GM18511 (cell line): ENCODE measurements around the gene ENPP7.
"Not testable (repeated sequence)": the region's sequence is repeated elsewhere in the genome, so short reads cannot be mapped to it uniquely, and the experiment has no call there.

Source experiments
- ATAC-seq: cut with Tn5 transposase; IDR thresholded peaks from one replicate; pipeline ENCODE4 v1.9.1; 2021; ENCODE audit warnings: mild to moderate bottlenecking, moderate library complexity; ENCODE audit not compliant: unreplicated experiment

Gene ENPP7

GRCh38 chr17:79748295-79749099, 17.8 kb downstream of the ENPP7 start:
- ATAC-seq, result no peak

GRCh38 chr17:79749156-79749815, 18.5 kb downstream of the ENPP7 start:
- ATAC-seq, result no peak

- no peak for ATAC-seq
Observed at GRCh38 chr17:79749958-79750357, 19.2 kb downstream of the ENPP7 start.

- no peak for ATAC-seq
Observed at GRCh38 chr17:79750650-79751545, 20.2 kb downstream of the ENPP7 start.

GRCh38 chr17:79752175-79752574, 21.4 kb downstream of the ENPP7 start:
- no peak for ATAC-seq

GRCh38 chr17:79754370-79754769, 23.6 kb downstream of the ENPP7 start:
- no peak for ATAC-seq

- not testable (repeated sequence) for ATAC-seq
Observed at GRCh38 chr17:79754903-79755302, 24.2 kb downstream of the ENPP7 start.

GRCh38 chr17:79755591-79755990, 24.8 kb downstream of the ENPP7 start:
- ATAC-seq, result no peak

- ATAC-seq, result no peak
Observed at GRCh38 chr17:79757140-79757745, 26.5 kb downstream of the ENPP7 start.

- no peak for ATAC-seq
Observed at GRCh38 chr17:79758271-79758670, 27.5 kb downstream of the ENPP7 start.

GRCh38 chr17:79760197-79760906, 29.6 kb downstream of the ENPP7 start:
- no peak for ATAC-seq

GRCh38 chr17:79761894-79762589, 31.3 kb downstream of the ENPP7 start:
- ATAC-seq, result no peak

GRCh38 chr17:79765708-79766107, 35.0 kb downstream of the ENPP7 start:
- no peak for ATAC-seq

GRCh38 chr17:79769570-79770506, 39.1 kb downstream of the ENPP7 start:
- ATAC-seq, result no peak

GRCh38 chr17:79771276-79771675, 40.5 kb downstream of the ENPP7 start:
- ATAC-seq, result no peak

GRCh38 chr17:79772726-79773125, 42.0 kb downstream of the ENPP7 start:
- not testable (repeated sequence) for ATAC-seq

GRCh38 chr17:79774561-79774975, 43.8 kb downstream of the ENPP7 start:
- ATAC-seq, result no peak

- ATAC-seq, result no peak
Observed at GRCh38 chr17:79775632-79776031, 44.9 kb downstream of the ENPP7 start.
